HG02885 (cell line): ENCODE measurements around the gene CDC42EP3.

ENCODE experiments used
- ATAC-seq: cut with Tn5 transposase; IDR thresholded peaks from one replicate; pipeline ENCODE4 v1.9.1; 2021; ENCODE audit warnings: mild to moderate bottlenecking; ENCODE audit not compliant: unreplicated experiment, poor library complexity

The CDC42EP3 gene

GRCh38 chr2:37684809-37685208 lies 13.4 kb upstream of the CDC42EP3 start:
- ATAC-seq: no peak

GRCh38 chr2:37683921-37684780 lies 12.7 kb upstream of the CDC42EP3 start:
- ATAC-seq: no peak

- ATAC-seq: no peak
These were observed 11.8 kb upstream of the CDC42EP3 start for GRCh38 chr2:37683241-37683640.

GRCh38 chr2:37682473-37682872 lies 11.0 kb upstream of the CDC42EP3 start:
- no peak for ATAC-seq

- no peak for ATAC-seq
These were observed 10.1 kb upstream of the CDC42EP3 start for GRCh38 chr2:37681587-37681986.

GRCh38 chr2:37679072-37679695 lies 7.7 kb upstream of the CDC42EP3 start:
- no peak for ATAC-seq

- no peak for ATAC-seq
These were observed 4.8 kb upstream of the CDC42EP3 start for GRCh38 chr2:37676274-37676673.

- ATAC-seq: no peak
These were observed 3.5 kb upstream of the CDC42EP3 start for GRCh38 chr2:37674946-37675345.

GRCh38 chr2:37672870-37673184 lies 1.4 kb upstream of the CDC42EP3 start:
- no peak for ATAC-seq

- peak; percentile 43 for ATAC-seq
These were observed 845 bp upstream of the CDC42EP3 start for GRCh38 chr2:37672104-37672869.

GRCh38 chr2:37671816-37672103 lies 318 bp upstream of the CDC42EP3 start:
- peak; percentile 23 for ATAC-seq

GRCh38 chr2:37670378-37671008 lies 949 bp downstream of the CDC42EP3 start:
- ATAC-seq: no peak

GRCh38 chr2:37669446-37669845 lies 2.0 kb downstream of the CDC42EP3 start:
- no peak for ATAC-seq

- ATAC-seq: no peak
These were observed 3.7 kb downstream of the CDC42EP3 start for GRCh38 chr2:37667704-37668103.

GRCh38 chr2:37666772-37667171 lies 4.7 kb downstream of the CDC42EP3 start:
- ATAC-seq: no peak

- ATAC-seq: no peak
These were observed 5.7 kb downstream of the CDC42EP3 start for GRCh38 chr2:37665604-37666362.

GRCh38 chr2:37665043-37665442 lies 6.4 kb downstream of the CDC42EP3 start:
- ATAC-seq: no peak

GRCh38 chr2:37664231-37664643 lies 7.2 kb downstream of the CDC42EP3 start:
- no peak for ATAC-seq

GRCh38 chr2:37663390-37663789 lies 8.1 kb downstream of the CDC42EP3 start:
- no peak for ATAC-seq

GRCh38 chr2:37659723-37660122 lies 11.7 kb downstream of the CDC42EP3 start:
- no peak for ATAC-seq
